Breast epithelium (tissue), 4 donors: ENCODE measurements around the gene MTMR12. TPM values are rescaled to one million over a fixed set of nuclear protein-coding genes. Genes with fewer than 3 reads are reported as not detected.

Experiments used
- DNase-seq, 2 donors: peaks; one replicate each; pipeline ENCODE4 v3.0.0-alpha.2; 2019; ENCODE audit warnings: low spot score in 2 of 2
- H3K27ac ChIP-seq, 2 donors: fragments of 200-600 bp; sonication (generic) in 1 of 2; one replicate each; pipeline ENCODE4 v1.5.1; 2016 to 2019; ENCODE audit warnings: mild to moderate bottlenecking in 1 of 2
- H3K27me3 ChIP-seq, 2 donors: fragments of 200-600 bp; sonication (generic) in 1 of 2; one replicate each; pipeline versions ENCODE4 v1.5.1 to v1.6.0; 2017 to 2019; ENCODE audit warnings: control low read depth in 1 of 2, mild to moderate bottlenecking in 1 of 2
- H3K36me3 ChIP-seq: fragments of 200-600 bp; one replicate; pipeline ENCODE4 v1.5.1; 2019
- H3K4me1 ChIP-seq, 2 donors: fragments of 200-600 bp; sonication (generic); one replicate each; pipeline ENCODE4 v1.5.1; 2016 to 2019; ENCODE audit warnings: control low read depth in 1 of 2
- H3K4me3 ChIP-seq, 3 donors: fragments of 200-600 bp; sonication (generic); 1 replicate in 2 of 3; 2 replicates in 1 of 3; pipeline ENCODE4 v1.5.1; 2016 to 2019; ENCODE audit warnings: mild to moderate bottlenecking in 3 of 3, moderate library complexity in 2 of 3
- H3K9me3 ChIP-seq, 2 donors: fragments of 200-600 bp; sonication (generic) in 1 of 2; one replicate each; pipeline ENCODE4 v1.5.1; 2016 to 2019; ENCODE audit warnings: control low read depth in 1 of 2
- CTCF ChIP-seq, 3 donors: fragments of 450-650 bp; IDR thresholded peaks; one replicate each; pipeline ENCODE4 v1.5.1; 2016 to 2017; ENCODE audit warnings: antibody characterized with exemption in 3 of 3, mild to moderate bottlenecking in 3 of 3, moderate library complexity in 3 of 3
- POLR2A ChIP-seq: fragments of 450-650 bp; IDR thresholded peaks from one replicate; pipeline ENCODE4 v1.6.1; 2016; ENCODE audit warnings: antibody characterized with exemption, mild to moderate bottlenecking, moderate library complexity
- POLR2AphosphoS5 ChIP-seq, 3 donors: sonication (generic); formaldehyde crosslinking; IDR thresholded peaks; one replicate each; pipeline ENCODE4 v1.6.1; 2017; ENCODE audit warnings: antibody characterized with exemption in 3 of 3
- intact Hi-C: fragments of 100-400 bp; cut with DNase I; formaldehyde crosslinking; loops from one replicate; pipeline ENCODE4 v1.15.1; 2023; ENCODE audit warnings: low total_unique reads
- total RNA-seq, 3 donors: library from RNA; depleted of rRNA; stranded (reverse); fragments of >200 nt; gene quantifications; one replicate each; pipeline ENCODE4 v1.1.0, GENCODE V29; 2016

The MTMR12 gene
- total RNA-seq, 3 donors from 2014 or later = 40.0 to 61.3 (median 43.0) TPM

- no peak for DNase-seq
- TF ChIP-seq POLR2A (no peak), CTCF (IDR thresholded peaks at IDR 0.05) (no peak), POLR2AphosphoS5 (IDR thresholded peaks at IDR 0.05) (no peak)
- H3K4me1 ChIP-seq = no peaks in the 10 kb centered on the region
- H3K27ac ChIP-seq = no peak overlapping the region
- no peaks in the 10 kb centered on the region for H3K36me3 ChIP-seq
- peaks cover 0 to 13% of the 10 kb centered on the region in 2 donors for H3K9me3 ChIP-seq
- H3K27me3 ChIP-seq = no peaks in the 10 kb centered on the region
- H3K4me3 ChIP-seq = no peak overlapping the region
- intact Hi-C loops = no loop called here
Measured at GRCh38 chr5:32342656-32343055, 29.9 kb upstream of the MTMR12 start.

- intact Hi-C loops = no loop called here
- TF ChIP-seq CTCF (IDR thresholded peaks at IDR 0.05) (no peak), POLR2A (no peak)
- Histone ChIP-seq H3K9me3 (peaks cover 0 to 13% of the 10 kb centered on the region in 2 donors), H3K4me3 (no peak overlapping the region), H3K4me1 (no peaks in the 10 kb centered on the region), H3K36me3 (no peaks in the 10 kb centered on the region), H3K27me3 (no peaks in the 10 kb centered on the region), H3K27ac (no peak overlapping the region)
- DNase-seq = no peak
Measured at GRCh38 chr5:32339878-32340277, 27.1 kb upstream of the MTMR12 start.

- Histone ChIP-seq H3K4me1 (no peaks in the 10 kb centered on the region), H3K9me3 (peaks cover 0 to 13% of the 10 kb centered on the region in 2 donors), H3K4me3 (no peak overlapping the region), H3K27ac (no peak overlapping the region), H3K36me3 (no peaks in the 10 kb centered on the region), H3K27me3 (no peaks in the 10 kb centered on the region)
- no peak for TF ChIP-seq POLR2A
- no peak for TF ChIP-seq CTCF (IDR thresholded peaks at IDR 0.05)
- TF ChIP-seq POLR2AphosphoS5 (IDR thresholded peaks at IDR 0.05) = no peak
- intact Hi-C loops = no loop called here
- no peak for DNase-seq
Measured at GRCh38 chr5:32339198-32339597, 26.5 kb upstream of the MTMR12 start.

- Histone ChIP-seq H3K4me3 (no peak overlapping the region), H3K36me3 (no peaks in the 10 kb centered on the region), H3K27me3 (no peaks in the 10 kb centered on the region), H3K27ac (peak overlapping the region in 1 of 2 donors; percentile 91), H3K9me3 (no peaks in the 10 kb centered on the region), H3K4me1 (peaks cover 0 to 9% of the 10 kb centered on the region in 2 donors)
- TF ChIP-seq CTCF (IDR thresholded peaks at IDR 0.05) = no peak
- TF ChIP-seq POLR2AphosphoS5 (IDR thresholded peaks at IDR 0.05) = no peak
- TF ChIP-seq POLR2A = no peak
- intact Hi-C loops = no loop called here
- DNase-seq = no peak
Measured at GRCh38 chr5:32332966-32333365, 20.2 kb upstream of the MTMR12 start.

- Histone ChIP-seq H3K27me3 (no peaks in the 10 kb centered on the region), H3K9me3 (no peaks in the 10 kb centered on the region), H3K27ac (peak overlapping the region; percentile 60 to 91), H3K36me3 (no peaks in the 10 kb centered on the region), H3K4me1 (peaks cover 0 to 9% of the 10 kb centered on the region in 2 donors), H3K4me3 (no peak overlapping the region)
- TF ChIP-seq POLR2AphosphoS5 (IDR thresholded peaks at IDR 0.05) (no peak), POLR2A (no peak), CTCF (IDR thresholded peaks at IDR 0.05) (no peak)
- DNase-seq = no peak
- intact Hi-C loops = no loop called here
Measured at GRCh38 chr5:32332361-32332760, 19.6 kb upstream of the MTMR12 start.
